MM.1S (cell line): ENCODE data around the gene TUBA1B.

Experiments used
- DNase-seq: peaks from one replicate; pipeline ENCODE4 v3.0.0-alpha.2; 2015
- H2AFZ ChIP-seq: fragments of 300-600 bp; sonication (generic); 2 replicates; pipeline ENCODE4 v1.6.0; 2016; ENCODE audit warnings: antibody characterized with exemption, low read length
- H3F3A ChIP-seq: fragments of 300-600 bp; sonication (generic); 2 replicates; pipeline ENCODE4 v1.6.1; 2016; ENCODE audit warnings: mild to moderate bottlenecking, antibody characterized with exemption, low read length, moderate library complexity, mixed read lengths; ENCODE audit not compliant: insufficient read depth
- H3K27ac ChIP-seq: fragments of 300-600 bp; sonication (generic); 2 replicates; pipeline ENCODE4 v1.5.1; 2016; ENCODE audit warnings: mild to moderate bottlenecking, low read length
- H3K27me3 ChIP-seq: fragments of 300-600 bp; sonication (generic); replicated peaks from 2 replicates; pipeline ENCODE4 v1.6.0; 2016; ENCODE audit warnings: low read length; ENCODE audit not compliant: insufficient read depth
- H3K36me3 ChIP-seq: fragments of 300-600 bp; sonication (generic); replicated peaks from 2 replicates; pipeline ENCODE4 v1.6.1; 2016; ENCODE audit warnings: mild to moderate bottlenecking, low read length, mixed read lengths; ENCODE audit not compliant: insufficient read depth
- H3K4me1 ChIP-seq: fragments of 300-600 bp; sonication (generic); 2 replicates; pipeline ENCODE4 v1.6.1; 2016; ENCODE audit warnings: low read length, mixed read lengths
- H3K4me2 ChIP-seq: fragments of 300-600 bp; sonication (generic); 2 replicates; pipeline ENCODE4 v1.6.0; 2016; ENCODE audit warnings: low read depth, low read length
- H3K4me3 ChIP-seq: fragments of 300-600 bp; sonication (generic); 2 replicates; pipeline ENCODE4 v1.5.1; 2016; ENCODE audit warnings: low read length, mixed read lengths
- H3K79me2 ChIP-seq: fragments of 300-600 bp; sonication (generic); 2 replicates; pipeline ENCODE4 v1.6.1; 2016; ENCODE audit warnings: mixed run types, low read length, mixed read lengths
- H3K9ac ChIP-seq: fragments of 300-600 bp; sonication (generic); 2 replicates; pipeline ENCODE4 v1.6.1; 2016; ENCODE audit warnings: low read length, mixed read lengths
- H3K9me2 ChIP-seq: fragments of 300-600 bp; sonication (generic); replicated peaks from 2 replicates; pipeline ENCODE4 v1.6.1; 2016; ENCODE audit warnings: mild to moderate bottlenecking, low read length, mixed read lengths; ENCODE audit not compliant: insufficient read depth
- H3K9me3 ChIP-seq: fragments of 300-600 bp; sonication (generic); replicated peaks from 2 replicates; pipeline ENCODE4 v1.6.1; 2016; ENCODE audit warnings: mild to moderate bottlenecking, low read length, mixed read lengths; ENCODE audit not compliant: insufficient read depth
- H4K20me1 ChIP-seq: fragments of 300-600 bp; sonication (generic); 2 replicates; pipeline ENCODE4 v1.6.1; 2016; ENCODE audit warnings: mild to moderate bottlenecking, low read length, moderate library complexity, mixed read lengths; ENCODE audit not compliant: insufficient read depth
- EZH2 ChIP-seq: fragments of 300-600 bp; sonication (generic); optimal IDR thresholded peaks from 2 replicates; pipeline ENCODE3; 2017; ENCODE audit warnings: low read depth, mild to moderate bottlenecking, antibody characterized with exemption, low read length, mixed read lengths
- EZH2phosphoT487 ChIP-seq: fragments of 300-600 bp; sonication (generic); IDR thresholded peaks from 2 replicates; pipeline ENCODE4 v1.6.1; 2018; ENCODE audit warnings: antibody characterized with exemption, low read length
- TF ChIP-seq, protein P1 (sequence below): fragments of 300-600 bp; sonication (generic); IDR thresholded peaks from 2 replicates; pipeline ENCODE4 v1.5.1; 2016; ENCODE audit warnings: antibody characterized with exemption, low read length, mixed read lengths

Gene TUBA1B

DNA sequence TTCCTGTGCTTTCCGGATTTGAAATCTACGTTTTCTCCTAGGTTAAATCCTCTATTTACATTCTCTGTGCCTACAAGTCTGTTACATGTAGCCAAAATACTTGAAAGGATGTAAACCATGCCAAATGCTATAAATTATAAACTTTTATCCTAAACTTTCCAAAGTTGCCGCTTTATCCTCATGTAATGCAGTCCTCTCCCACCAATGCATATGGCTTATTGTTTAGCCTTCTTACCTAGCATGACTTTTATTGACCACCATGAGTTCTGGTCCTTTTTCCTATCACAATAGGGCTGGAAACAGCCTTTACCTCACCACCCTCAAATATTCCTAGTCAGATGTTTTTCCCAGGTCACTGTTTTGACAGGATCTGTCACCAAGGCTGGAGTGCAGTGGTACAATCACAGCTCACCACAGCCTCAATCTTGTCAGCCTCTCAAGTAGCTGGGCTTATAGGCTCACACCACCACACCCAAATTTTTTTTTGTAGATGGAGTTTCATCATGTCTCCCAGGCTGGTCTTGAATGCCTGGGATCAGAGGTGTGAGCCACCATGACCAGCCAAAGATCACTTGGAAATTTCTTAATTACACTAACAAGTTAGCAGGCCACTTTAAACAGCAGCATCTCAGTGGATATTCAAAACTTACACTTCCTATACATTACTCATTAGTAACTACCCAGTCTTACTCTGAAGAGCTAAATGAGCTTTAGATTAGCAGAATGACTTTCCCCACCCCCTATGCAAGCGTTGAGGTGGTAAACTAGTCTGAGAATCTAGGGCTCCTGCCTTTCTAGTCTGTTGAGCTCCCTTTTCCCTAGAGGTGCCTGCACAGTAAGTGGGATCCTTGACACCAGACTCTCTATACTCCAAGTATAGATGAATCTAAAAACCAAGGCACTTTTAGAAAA, 4.1 kb downstream of the TUBA1B start:
- Histone ChIP-seq H3K9me3 (no peaks in the 10 kb centered on the region), H3K9ac (no peak overlapping the region), H2AFZ (no peak overlapping the region), H3K27me3 (no peaks in the 10 kb centered on the region), H3K4me1 (peaks cover 6% of the 10 kb centered on the region; the same call in 1 of the 2 replicates), H3K27ac (no peak overlapping the region), H3K79me2 (peaks cover 26% of the 10 kb centered on the region), H3K9me2 (no peaks in the 10 kb centered on the region), H3K4me2 (no peak overlapping the region), H3K4me3 (no peak overlapping the region), H4K20me1 (peaks cover 21% of the 10 kb centered on the region), H3K36me3 (peaks cover 13% of the 10 kb centered on the region), H3F3A (peaks cover 53% of the 10 kb centered on the region)
- TF ChIP-seq, protein P1, sequence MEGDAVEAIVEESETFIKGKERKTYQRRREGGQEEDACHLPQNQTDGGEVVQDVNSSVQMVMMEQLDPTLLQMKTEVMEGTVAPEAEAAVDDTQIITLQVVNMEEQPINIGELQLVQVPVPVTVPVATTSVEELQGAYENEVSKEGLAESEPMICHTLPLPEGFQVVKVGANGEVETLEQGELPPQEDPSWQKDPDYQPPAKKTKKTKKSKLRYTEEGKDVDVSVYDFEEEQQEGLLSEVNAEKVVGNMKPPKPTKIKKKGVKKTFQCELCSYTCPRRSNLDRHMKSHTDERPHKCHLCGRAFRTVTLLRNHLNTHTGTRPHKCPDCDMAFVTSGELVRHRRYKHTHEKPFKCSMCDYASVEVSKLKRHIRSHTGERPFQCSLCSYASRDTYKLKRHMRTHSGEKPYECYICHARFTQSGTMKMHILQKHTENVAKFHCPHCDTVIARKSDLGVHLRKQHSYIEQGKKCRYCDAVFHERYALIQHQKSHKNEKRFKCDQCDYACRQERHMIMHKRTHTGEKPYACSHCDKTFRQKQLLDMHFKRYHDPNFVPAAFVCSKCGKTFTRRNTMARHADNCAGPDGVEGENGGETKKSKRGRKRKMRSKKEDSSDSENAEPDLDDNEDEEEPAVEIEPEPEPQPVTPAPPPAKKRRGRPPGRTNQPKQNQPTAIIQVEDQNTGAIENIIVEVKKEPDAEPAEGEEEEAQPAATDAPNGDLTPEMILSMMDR, result no peak
- no peak for TF ChIP-seq EZH2phosphoT487
- DNase-seq, result no peak

- no peak for DNase-seq
- H3K27ac ChIP-seq, result no peak overlapping the region
- no peaks in the 10 kb centered on the region for H3K4me1 ChIP-seq
- no peaks in the 10 kb centered on the region for H3K36me3 ChIP-seq
- no peak overlapping the region for H3K9ac ChIP-seq
- H3K9me3 ChIP-seq, result no peaks in the 10 kb centered on the region
- H3K9me2 ChIP-seq, result no peaks in the 10 kb centered on the region
- H3K4me2 ChIP-seq, result no peak overlapping the region
- no peaks in the 10 kb centered on the region for H3K79me2 ChIP-seq
- no peaks in the 10 kb centered on the region for H4K20me1 ChIP-seq
- H3K27me3 ChIP-seq, result no peaks in the 10 kb centered on the region
- H3F3A ChIP-seq, result peaks cover 6% of the 10 kb centered on the region
- no peak overlapping the region for H3K4me3 ChIP-seq
- H2AFZ ChIP-seq, result no peak overlapping the region
- no peak for TF ChIP-seq EZH2
- TF ChIP-seq, protein P1, result peak; percentile 43
These were observed 10.0 kb downstream of the TUBA1B start for GRCh38 chr12:49121047-49121696.

GRCh38 chr12:49111206-49111605, 20.0 kb downstream of the TUBA1B start:
- Histone ChIP-seq H2AFZ (peak overlapping the region; percentile 84), H3K27me3 (no peaks in the 10 kb centered on the region), H3K9me2 (no peaks in the 10 kb centered on the region), H3K4me1 (peaks cover 9% of the 10 kb centered on the region; the same call in 1 of the 2 replicates), H3K79me2 (peaks cover 11% of the 10 kb centered on the region; the same call in 1 of the 2 replicates), H4K20me1 (no peaks in the 10 kb centered on the region), H3K9ac (peak overlapping the region; percentile 16; the same call in 1 of the 2 replicates), H3K4me2 (peak overlapping the region; percentile 68), H3F3A (peaks cover 4% of the 10 kb centered on the region), H3K27ac (no peak overlapping the region; the same call in 1 of the 2 replicates), H3K36me3 (no peaks in the 10 kb centered on the region), H3K4me3 (peak overlapping the region; percentile 94), H3K9me3 (no peaks in the 10 kb centered on the region)
- no peak for TF ChIP-seq EZH2
- DNase-seq, result no peak
